Eye (tissue), 1 donor: ENCODE results near the gene FAM237A.

Experiments used
- DNase-seq: peaks from one replicate; pipeline ENCODE4 v3.0.0-alpha.2; 2015

FAM237A gene

GRCh38 chr2:206642075-206643025 lies at the start of gene FAM237A:
TSS of gene FAM237A (plus strand) at chr2:206642487. CDS start at chr2:206644237, 1,750 bp downstream.
- peak; percentile 90 for DNase-seq

GRCh38 chr2:206597717-206598218 lies 44.5 kb upstream of the FAM237A start:
- DNase-seq, result no peak

- DNase-seq, result no peak
Observed at GRCh38 chr2:206603243-206603642, 39.0 kb upstream of the FAM237A start.

- DNase-seq, result no peak
Observed at GRCh38 chr2:206610451-206610850, 31.8 kb upstream of the FAM237A start.

- no peak for DNase-seq
Observed at GRCh38 chr2:206611191-206611590, 31.1 kb upstream of the FAM237A start.

- DNase-seq, result no peak
Observed at GRCh38 chr2:206611736-206612135, 30.6 kb upstream of the FAM237A start.

- no peak for DNase-seq
Observed at GRCh38 chr2:206614811-206615210, 27.5 kb upstream of the FAM237A start.

- no peak for DNase-seq
Observed at GRCh38 chr2:206615417-206616089, 26.7 kb upstream of the FAM237A start.

- DNase-seq, result no peak
Observed at GRCh38 chr2:206616151-206616550, 26.1 kb upstream of the FAM237A start.

- peak; percentile 11 for DNase-seq
Observed at GRCh38 chr2:206619011-206619410, 23.3 kb upstream of the FAM237A start.

GRCh38 chr2:206626108-206626507 lies 16.2 kb upstream of the FAM237A start:
- no peak for DNase-seq

GRCh38 chr2:206627632-206628031 lies 14.7 kb upstream of the FAM237A start:
- DNase-seq, result no peak

GRCh38 chr2:206631340-206631739 lies 10.9 kb upstream of the FAM237A start:
- DNase-seq, result no peak

GRCh38 chr2:206635015-206635414 lies 7.3 kb upstream of the FAM237A start:
- no peak for DNase-seq

GRCh38 chr2:206639636-206640035 lies 2.7 kb upstream of the FAM237A start:
- DNase-seq, result no peak

- no peak for DNase-seq
Observed at GRCh38 chr2:206641226-206641625, 1.1 kb upstream of the FAM237A start.

- no peak for DNase-seq
Observed at GRCh38 chr2:206647985-206648384, 5.7 kb downstream of the FAM237A start.

- no peak for DNase-seq
Observed at GRCh38 chr2:206657087-206657486, 14.8 kb downstream of the FAM237A start.

- no peak for DNase-seq
Observed at GRCh38 chr2:206665251-206665650, 23.0 kb downstream of the FAM237A start.

- DNase-seq, result no peak
Observed at GRCh38 chr2:206670531-206671319, 28.4 kb downstream of the FAM237A start.

- DNase-seq, result no peak
Observed at GRCh38 chr2:206683546-206683945, 41.3 kb downstream of the FAM237A start.

- no peak for DNase-seq
Observed at GRCh38 chr2:206688453-206688852, 46.2 kb downstream of the FAM237A start.

GRCh38 chr2:206688990-206689389 lies 46.7 kb downstream of the FAM237A start:
- DNase-seq, result no peak
